ENCODE measurements around the gene RPS8. TPM values are rescaled to one million over a fixed set of nuclear protein-coding genes. Genes with fewer than 3 reads are reported as not detected.

RPS8 gene
- total RNA-seq, 1 donor from 2014 or later, result 4,281 TPM

DNA sequence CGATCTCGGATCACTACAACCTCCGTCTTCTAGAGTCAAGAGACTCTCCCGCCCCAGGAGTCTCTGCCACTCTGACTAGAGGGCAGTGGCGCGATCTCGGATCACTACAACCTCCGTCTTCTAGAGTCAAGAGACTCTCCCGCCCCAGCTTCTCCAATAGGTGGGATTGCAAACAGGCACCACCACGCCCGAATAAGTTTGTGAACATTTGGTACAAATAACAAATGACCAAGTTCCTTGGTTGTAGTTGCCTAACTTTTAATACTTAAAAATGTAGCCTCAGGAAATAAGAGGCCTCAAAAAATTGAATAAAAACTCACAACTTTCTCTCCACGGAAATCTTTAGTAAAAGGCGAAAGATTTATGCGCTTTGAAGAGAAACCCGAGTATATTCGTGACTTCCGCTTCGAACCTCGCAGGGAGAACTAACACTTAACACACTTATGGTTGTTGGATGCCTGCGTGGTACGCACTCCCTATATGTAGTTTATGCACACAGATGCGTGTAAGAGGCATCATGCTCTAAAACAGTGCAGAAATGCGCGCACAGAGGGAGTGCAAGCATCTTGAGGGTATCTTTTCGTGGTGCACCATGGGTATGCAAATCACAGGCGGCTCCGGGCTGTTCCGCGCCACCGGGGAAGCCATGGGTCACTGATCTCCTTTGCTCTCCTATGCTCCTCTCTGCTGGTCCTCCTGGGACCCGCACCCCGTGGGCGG is 44.4 kb downstream of the RPS8 start:
- H3K36me3 Mint-ChIP-seq, result peaks cover 8% of the 10 kb centered on the region
- peaks cover 32% of the 10 kb centered on the region for H3K4me1 Mint-ChIP-seq
- H3F3A ChIP-seq (ENCODE audit: low read depth), result peaks cover 31% of the 10 kb centered on the region
- H3K27me3 ChIP-seq, result no peaks in the 10 kb centered on the region
- peak overlapping the region; percentile 78 for H2AFZ ChIP-seq (replicated peaks)
- H3K4me2 ChIP-seq, result peak overlapping the region; percentile 71
- no peaks in the 10 kb centered on the region for H3K36me3 ChIP-seq
- peak overlapping the region; percentile 100 for H3K27ac Mint-ChIP-seq
- peaks cover 8% of the 10 kb centered on the region for H3K4me1 ChIP-seq
- peaks cover 17% of the 10 kb centered on the region for H3K27me3 Mint-ChIP-seq (ENCODE audit: insufficient read depth, low read depth)
- DNase-seq (ENCODE audit: low spot score), result peak; percentile 93
- H3K9me3 ChIP-seq (ENCODE audit: low read depth), result no peaks in the 10 kb centered on the region
- H3K79me2 ChIP-seq (ENCODE audit: low read depth), result no peaks in the 10 kb centered on the region
- H3K27ac ChIP-seq, result peak overlapping the region; percentile 100
- peak overlapping the region; percentile 93 for H3K9ac ChIP-seq
- H3K9me3 Mint-ChIP-seq, result peaks cover 11% of the 10 kb centered on the region
- peak overlapping the region; percentile 39 for H3K4me3 ChIP-seq
- H3K4me3 Mint-ChIP-seq, result peak overlapping the region; percentile 80
- H4K20me1 ChIP-seq (ENCODE audit: low read depth), result no peaks in the 10 kb centered on the region
- TF ChIP-seq EZH2 (IDR thresholded peaks at IDR 0.05) (no peak), EZH2phosphoT487 (IDR thresholded peaks at IDR 0.05) (no peak)
- TF ChIP-seq, protein P1, sequence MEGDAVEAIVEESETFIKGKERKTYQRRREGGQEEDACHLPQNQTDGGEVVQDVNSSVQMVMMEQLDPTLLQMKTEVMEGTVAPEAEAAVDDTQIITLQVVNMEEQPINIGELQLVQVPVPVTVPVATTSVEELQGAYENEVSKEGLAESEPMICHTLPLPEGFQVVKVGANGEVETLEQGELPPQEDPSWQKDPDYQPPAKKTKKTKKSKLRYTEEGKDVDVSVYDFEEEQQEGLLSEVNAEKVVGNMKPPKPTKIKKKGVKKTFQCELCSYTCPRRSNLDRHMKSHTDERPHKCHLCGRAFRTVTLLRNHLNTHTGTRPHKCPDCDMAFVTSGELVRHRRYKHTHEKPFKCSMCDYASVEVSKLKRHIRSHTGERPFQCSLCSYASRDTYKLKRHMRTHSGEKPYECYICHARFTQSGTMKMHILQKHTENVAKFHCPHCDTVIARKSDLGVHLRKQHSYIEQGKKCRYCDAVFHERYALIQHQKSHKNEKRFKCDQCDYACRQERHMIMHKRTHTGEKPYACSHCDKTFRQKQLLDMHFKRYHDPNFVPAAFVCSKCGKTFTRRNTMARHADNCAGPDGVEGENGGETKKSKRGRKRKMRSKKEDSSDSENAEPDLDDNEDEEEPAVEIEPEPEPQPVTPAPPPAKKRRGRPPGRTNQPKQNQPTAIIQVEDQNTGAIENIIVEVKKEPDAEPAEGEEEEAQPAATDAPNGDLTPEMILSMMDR (IDR thresholded peaks at IDR 0.05), result peak; percentile 22

DNA sequence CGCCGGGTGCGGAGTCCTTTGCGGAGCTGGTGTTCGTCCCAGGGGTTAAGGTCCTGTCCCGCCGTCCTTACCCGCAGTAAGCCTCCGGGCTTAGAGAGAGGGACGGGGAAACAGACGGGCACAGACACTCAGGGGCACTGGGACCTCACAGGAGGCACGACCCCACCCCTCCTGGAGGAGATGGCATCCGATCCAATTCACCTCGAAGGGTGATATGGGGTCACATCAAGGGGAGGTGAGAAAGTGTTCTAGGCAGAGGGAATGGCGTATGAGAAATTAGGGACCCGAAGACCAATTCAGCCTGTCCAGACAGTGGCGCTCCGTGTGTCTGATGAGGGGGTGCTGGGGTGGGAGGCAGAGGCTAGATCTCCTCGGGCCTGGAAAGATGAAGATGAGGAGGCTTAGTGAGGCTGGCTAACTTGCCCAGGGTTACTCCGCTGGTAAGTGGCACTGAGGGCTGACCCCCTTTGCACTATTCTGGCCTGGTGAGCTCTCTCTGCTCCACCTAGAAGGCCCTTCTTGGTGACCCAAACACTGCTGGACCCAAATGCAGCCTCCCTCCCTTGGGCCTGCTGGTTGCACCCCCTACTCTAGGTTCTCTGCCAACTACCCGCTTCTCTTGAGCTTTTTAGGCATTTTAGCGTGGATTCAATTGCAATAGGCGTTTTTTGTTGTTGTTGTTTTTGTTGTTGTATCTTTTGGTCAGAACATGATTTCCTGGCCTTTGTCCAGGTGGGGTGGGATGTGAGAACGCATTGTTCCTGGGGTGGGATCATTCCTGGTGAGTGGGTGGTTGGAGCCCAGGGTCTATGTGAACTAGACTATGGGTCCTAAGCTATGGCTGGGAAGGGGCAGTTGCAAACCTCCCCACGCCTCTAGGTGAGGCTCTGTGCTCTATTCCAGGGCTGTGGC is 45.2 kb downstream of the RPS8 start:
- H3K79me2 ChIP-seq (ENCODE audit: low read depth), result no peaks in the 10 kb centered on the region
- H2AFZ ChIP-seq (replicated peaks), result peak overlapping the region; percentile 78
- H3K4me2 ChIP-seq, result peak overlapping the region; percentile 71
- Mint-ChIP-seq H3K4me1 (peaks cover 27% of the 10 kb centered on the region), H3K4me3 (peak overlapping the region; percentile 80), H3K36me3 (peaks cover 2% of the 10 kb centered on the region), H3K27ac (peak overlapping the region; percentile 100), H3K27me3 (ENCODE audit: insufficient read depth, low read depth) (peaks cover 12% of the 10 kb centered on the region), H3K9me3 (peaks cover 11% of the 10 kb centered on the region)
- no peaks in the 10 kb centered on the region for H3K27me3 ChIP-seq
- no peak overlapping the region for H3K27ac ChIP-seq
- no peak for DNase-seq (ENCODE audit: low spot score)
- no peaks in the 10 kb centered on the region for H4K20me1 ChIP-seq (ENCODE audit: low read depth)
- TF ChIP-seq EZH2 (IDR thresholded peaks at IDR 0.05), result no peak
- TF ChIP-seq, protein P1 (IDR thresholded peaks at IDR 0.05), result no peak
- TF ChIP-seq EZH2phosphoT487 (IDR thresholded peaks at IDR 0.05), result no peak
- no peak overlapping the region for H3K9ac ChIP-seq
- H3K4me3 ChIP-seq, result peak overlapping the region; percentile 39
- H3K4me1 ChIP-seq, result peaks cover 8% of the 10 kb centered on the region
- H3K9me3 ChIP-seq (ENCODE audit: low read depth), result no peaks in the 10 kb centered on the region
- H3F3A ChIP-seq (ENCODE audit: low read depth), result peaks cover 30% of the 10 kb centered on the region
- H3K36me3 ChIP-seq, result no peaks in the 10 kb centered on the region

DNA sequence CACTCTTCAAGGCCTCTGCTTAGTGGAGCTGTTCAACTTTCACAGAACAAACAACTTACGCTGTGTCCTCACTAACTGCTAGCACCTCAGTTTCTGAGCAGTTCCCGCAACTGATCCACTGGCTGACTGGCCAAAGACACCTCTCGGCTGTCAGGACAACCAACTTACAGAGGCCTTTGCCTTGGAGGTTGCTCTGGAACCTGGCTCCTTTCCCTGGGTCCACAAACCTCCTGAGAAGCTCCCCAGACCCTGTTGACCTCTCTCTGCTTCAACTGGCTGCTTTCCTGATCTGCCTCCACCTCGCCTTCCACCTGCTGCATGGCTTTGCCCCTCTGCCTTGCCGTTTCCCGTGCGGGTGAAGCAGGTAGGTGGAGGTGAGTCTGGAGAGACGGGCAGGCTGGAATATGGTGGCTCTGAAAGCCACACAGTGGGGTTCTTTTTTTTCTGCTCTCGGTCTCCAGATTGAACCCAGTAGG is 45.9 kb downstream of the RPS8 start:
- Histone ChIP-seq H3K4me1 (peaks cover 8% of the 10 kb centered on the region), H3K9me3 (ENCODE audit: low read depth) (no peaks in the 10 kb centered on the region), H3F3A (ENCODE audit: low read depth) (peaks cover 26% of the 10 kb centered on the region), H3K4me3 (no peak overlapping the region), H3K79me2 (ENCODE audit: low read depth) (no peaks in the 10 kb centered on the region), H3K27me3 (no peaks in the 10 kb centered on the region), H3K27ac (no peak overlapping the region), H4K20me1 (ENCODE audit: low read depth) (no peaks in the 10 kb centered on the region), H2AFZ (replicated peaks) (no peak overlapping the region), H3K4me2 (no peak overlapping the region), H3K9ac (no peak overlapping the region), H3K36me3 (no peaks in the 10 kb centered on the region)
- Mint-ChIP-seq H3K4me1 (peaks cover 27% of the 10 kb centered on the region), H3K27ac (peak overlapping the region; percentile 80), H3K9me3 (peaks cover 11% of the 10 kb centered on the region), H3K27me3 (ENCODE audit: insufficient read depth, low read depth) (peaks cover 12% of the 10 kb centered on the region), H3K4me3 (peak overlapping the region; percentile 52), H3K36me3 (peaks cover 2% of the 10 kb centered on the region)
- no peak for DNase-seq (ENCODE audit: low spot score)
- no peak for TF ChIP-seq EZH2 (IDR thresholded peaks at IDR 0.05)
- TF ChIP-seq, protein P1 (IDR thresholded peaks at IDR 0.05), result no peak
- TF ChIP-seq EZH2phosphoT487 (IDR thresholded peaks at IDR 0.05), result no peak
